ENCODE results near the gene RIPPLY1.

- TF ChIP-seq SNAI2 (CRISPR knock-in tag; IDR thresholded peaks at IDR 0.05) (no peak), CREB5 (CRISPR knock-in tag; IDR thresholded peaks at IDR 0.05; ENCODE audit: low read depth) (no peak), PATZ1 (CRISPR knock-in tag; IDR thresholded peaks at IDR 0.05; ENCODE audit: borderline replicate concordance) (no peak), ZNF565 (CRISPR knock-in tag; conservative IDR thresholded peaks at IDR 0.05; ENCODE audit: low read depth) (no peak), CSDC2 (CRISPR knock-in tag; IDR thresholded peaks at IDR 0.05) (no peak), TOX (CRISPR knock-in tag; IDR thresholded peaks at IDR 0.05; ENCODE audit: borderline replicate concordance) (no peak), RARB (CRISPR knock-in tag; IDR thresholded peaks at IDR 0.05) (no peak), ZFP3 (CRISPR knock-in tag; IDR thresholded peaks at IDR 0.05) (no peak), GLIS3 (CRISPR knock-in tag; IDR thresholded peaks at IDR 0.05) (no peak), TSHZ2 (CRISPR knock-in tag; IDR thresholded peaks at IDR 0.05) (no peak), ARNTL (CRISPR knock-in tag; IDR thresholded peaks at IDR 0.05; ENCODE audit: borderline replicate concordance, low read depth) (no peak)
Measured at GRCh38 chrX:106935175-106935574, 32.0 kb upstream of the RIPPLY1 start.
